HL-60 (cell line): ENCODE measurements around the gene OTX1.

Source experiments
- DNase-seq, 2 experiments: peaks; one replicate each; pipeline ENCODE4 v3.0.0-alpha.2; 2010 to 2020; ENCODE audit warnings: low read depth in 1 of 2, low spot score in 1 of 2
- H3K27ac ChIP-seq: fragments of 250-450 bp; sonication (Bioruptor Pico); replicated peaks from 2 replicates; pipeline ENCODE4 v1.5.1; 2020; ENCODE audit warnings: mild to moderate bottlenecking, moderate library complexity
- H3K27me3 ChIP-seq: fragments of 250-450 bp; sonication (Bioruptor Pico); 2 replicates; pipeline ENCODE4 v1.5.1; 2021; ENCODE audit warnings: mild to moderate bottlenecking, moderate library complexity; ENCODE audit not compliant: insufficient read depth, poor library complexity, severe bottlenecking
- H3K4me3 ChIP-seq: replicated peaks from 2 replicates; pipeline ENCODE4 v1.5.1; 2011; ENCODE audit warnings: mild to moderate bottlenecking, control low read depth, low read length; ENCODE audit not compliant: insufficient read depth
- GABPA ChIP-seq: IDR thresholded peaks from 2 replicates; pipeline ENCODE4 v1.6.1; 2012; ENCODE audit warnings: low read depth
- POLR2AphosphoS5 ChIP-seq: IDR thresholded peaks from 2 replicates; pipeline ENCODE4 v1.6.1; 2012; ENCODE audit warnings: low read depth
- SPI1 ChIP-seq: IDR thresholded peaks from 2 replicates; pipeline ENCODE4 v1.6.1; 2012; ENCODE audit warnings: low read depth, mild to moderate bottlenecking, borderline replicate concordance
- TF ChIP-seq, protein P1 (sequence below): IDR thresholded peaks from 2 replicates; pipeline ENCODE4 v1.6.1; 2012; ENCODE audit warnings: low read depth; ENCODE audit not compliant: insufficient replicate concordance
- TF ChIP-seq, protein P2 (sequence below): IDR thresholded peaks from one replicate; pipeline ENCODE4 v1.5.1; 2011; ENCODE audit warnings: low read length, control low read depth, inconsistent platforms; ENCODE audit not compliant: insufficient read depth

OTX1 gene

DNA sequence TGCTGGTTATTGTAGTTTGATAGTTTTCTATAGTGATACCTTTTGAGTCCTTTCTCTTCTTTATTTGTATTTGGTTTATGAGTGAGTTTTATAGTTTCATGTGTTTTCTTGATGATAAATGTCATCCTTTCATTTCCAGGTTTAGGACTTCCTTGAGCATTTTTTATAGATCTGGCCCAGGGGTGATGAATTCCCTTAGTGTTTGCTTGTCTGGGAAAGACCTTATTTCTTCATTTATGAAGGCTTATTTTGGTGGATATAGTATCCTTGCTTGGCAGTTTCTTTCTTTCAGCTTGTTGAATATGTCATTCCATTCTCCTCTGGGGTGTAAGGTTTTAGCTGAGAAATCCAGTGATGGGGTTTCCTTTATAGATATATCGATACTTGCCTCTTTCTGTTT, 53.9 kb downstream of the OTX1 start:
- no peak overlapping the region for H3K27ac ChIP-seq
- H3K4me3 ChIP-seq: no peak overlapping the region
- no peak for DNase-seq
- TF ChIP-seq POLR2AphosphoS5: no peak
- TF ChIP-seq, protein P1, sequence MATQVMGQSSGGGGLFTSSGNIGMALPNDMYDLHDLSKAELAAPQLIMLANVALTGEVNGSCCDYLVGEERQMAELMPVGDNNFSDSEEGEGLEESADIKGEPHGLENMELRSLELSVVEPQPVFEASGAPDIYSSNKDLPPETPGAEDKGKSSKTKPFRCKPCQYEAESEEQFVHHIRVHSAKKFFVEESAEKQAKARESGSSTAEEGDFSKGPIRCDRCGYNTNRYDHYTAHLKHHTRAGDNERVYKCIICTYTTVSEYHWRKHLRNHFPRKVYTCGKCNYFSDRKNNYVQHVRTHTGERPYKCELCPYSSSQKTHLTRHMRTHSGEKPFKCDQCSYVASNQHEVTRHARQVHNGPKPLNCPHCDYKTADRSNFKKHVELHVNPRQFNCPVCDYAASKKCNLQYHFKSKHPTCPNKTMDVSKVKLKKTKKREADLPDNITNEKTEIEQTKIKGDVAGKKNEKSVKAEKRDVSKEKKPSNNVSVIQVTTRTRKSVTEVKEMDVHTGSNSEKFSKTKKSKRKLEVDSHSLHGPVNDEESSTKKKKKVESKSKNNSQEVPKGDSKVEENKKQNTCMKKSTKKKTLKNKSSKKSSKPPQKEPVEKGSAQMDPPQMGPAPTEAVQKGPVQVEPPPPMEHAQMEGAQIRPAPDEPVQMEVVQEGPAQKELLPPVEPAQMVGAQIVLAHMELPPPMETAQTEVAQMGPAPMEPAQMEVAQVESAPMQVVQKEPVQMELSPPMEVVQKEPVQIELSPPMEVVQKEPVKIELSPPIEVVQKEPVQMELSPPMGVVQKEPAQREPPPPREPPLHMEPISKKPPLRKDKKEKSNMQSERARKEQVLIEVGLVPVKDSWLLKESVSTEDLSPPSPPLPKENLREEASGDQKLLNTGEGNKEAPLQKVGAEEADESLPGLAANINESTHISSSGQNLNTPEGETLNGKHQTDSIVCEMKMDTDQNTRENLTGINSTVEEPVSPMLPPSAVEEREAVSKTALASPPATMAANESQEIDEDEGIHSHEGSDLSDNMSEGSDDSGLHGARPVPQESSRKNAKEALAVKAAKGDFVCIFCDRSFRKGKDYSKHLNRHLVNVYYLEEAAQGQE: no peak
- TF ChIP-seq, protein P2, sequence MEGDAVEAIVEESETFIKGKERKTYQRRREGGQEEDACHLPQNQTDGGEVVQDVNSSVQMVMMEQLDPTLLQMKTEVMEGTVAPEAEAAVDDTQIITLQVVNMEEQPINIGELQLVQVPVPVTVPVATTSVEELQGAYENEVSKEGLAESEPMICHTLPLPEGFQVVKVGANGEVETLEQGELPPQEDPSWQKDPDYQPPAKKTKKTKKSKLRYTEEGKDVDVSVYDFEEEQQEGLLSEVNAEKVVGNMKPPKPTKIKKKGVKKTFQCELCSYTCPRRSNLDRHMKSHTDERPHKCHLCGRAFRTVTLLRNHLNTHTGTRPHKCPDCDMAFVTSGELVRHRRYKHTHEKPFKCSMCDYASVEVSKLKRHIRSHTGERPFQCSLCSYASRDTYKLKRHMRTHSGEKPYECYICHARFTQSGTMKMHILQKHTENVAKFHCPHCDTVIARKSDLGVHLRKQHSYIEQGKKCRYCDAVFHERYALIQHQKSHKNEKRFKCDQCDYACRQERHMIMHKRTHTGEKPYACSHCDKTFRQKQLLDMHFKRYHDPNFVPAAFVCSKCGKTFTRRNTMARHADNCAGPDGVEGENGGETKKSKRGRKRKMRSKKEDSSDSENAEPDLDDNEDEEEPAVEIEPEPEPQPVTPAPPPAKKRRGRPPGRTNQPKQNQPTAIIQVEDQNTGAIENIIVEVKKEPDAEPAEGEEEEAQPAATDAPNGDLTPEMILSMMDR: no peak
- TF ChIP-seq GABPA: no peak
- no peak for TF ChIP-seq SPI1
- no peaks in the 10 kb centered on the region for H3K27me3 ChIP-seq
